RWPE2 (cell line): ENCODE measurements around the gene C21orf58.

ENCODE experiments used
- ATAC-seq: fragments of 200-7000 bp; cut with Tn5 transposase; 3 replicates; pipeline ENCODE4 v1.9.1; 2021; ENCODE audit warnings: low read depth
- DNase-seq: peaks from one replicate; pipeline ENCODE4 v3.0.0-alpha.2; 2020; ENCODE audit warnings: low spot score
- H3K27ac ChIP-seq: fragments of 450-650 bp; 2 replicates; pipeline ENCODE4 v1.5.1; 2017; ENCODE audit warnings: mild to moderate bottlenecking; ENCODE audit not compliant: poor library complexity, severe bottlenecking
- H3K27me3 ChIP-seq: fragments of 250-450 bp; sonication (Bioruptor Pico); 2 replicates; pipeline ENCODE4 v1.5.1; 2021; ENCODE audit warnings: mild to moderate bottlenecking, moderate library complexity; ENCODE audit not compliant: insufficient read depth, poor library complexity, severe bottlenecking
- H3K36me3 ChIP-seq: fragments of 250-450 bp; sonication (Bioruptor Pico); 2 replicates; pipeline ENCODE4 v1.5.1; 2020; ENCODE audit warnings: low read depth, mild to moderate bottlenecking, moderate library complexity
- H3K4me1 ChIP-seq: fragments of 250-450 bp; sonication (Bioruptor Pico); 2 replicates; pipeline ENCODE4 v1.5.1; 2021; ENCODE audit warnings: mild to moderate bottlenecking, moderate library complexity; ENCODE audit not compliant: insufficient read depth, poor library complexity, severe bottlenecking
- H3K4me3 ChIP-seq: fragments of 250-450 bp; sonication (Bioruptor Pico); 2 replicates; pipeline ENCODE4 v1.5.1; 2021; ENCODE audit warnings: mild to moderate bottlenecking, moderate library complexity; ENCODE audit not compliant: severe bottlenecking
- H3K9me3 ChIP-seq: fragments of 250-450 bp; sonication (Bioruptor Pico); 2 replicates; pipeline ENCODE4 v1.5.1; 2021; ENCODE audit warnings: mild to moderate bottlenecking, moderate library complexity; ENCODE audit not compliant: severe bottlenecking
- TF ChIP-seq, protein P1 (sequence below): fragments of 450-650 bp; IDR thresholded peaks from one replicate; pipeline ENCODE4 v1.5.1; 2017; ENCODE audit warnings: mild to moderate bottlenecking, moderate library complexity; ENCODE audit not compliant: poor library complexity, severe bottlenecking

The C21orf58 gene

DNA sequence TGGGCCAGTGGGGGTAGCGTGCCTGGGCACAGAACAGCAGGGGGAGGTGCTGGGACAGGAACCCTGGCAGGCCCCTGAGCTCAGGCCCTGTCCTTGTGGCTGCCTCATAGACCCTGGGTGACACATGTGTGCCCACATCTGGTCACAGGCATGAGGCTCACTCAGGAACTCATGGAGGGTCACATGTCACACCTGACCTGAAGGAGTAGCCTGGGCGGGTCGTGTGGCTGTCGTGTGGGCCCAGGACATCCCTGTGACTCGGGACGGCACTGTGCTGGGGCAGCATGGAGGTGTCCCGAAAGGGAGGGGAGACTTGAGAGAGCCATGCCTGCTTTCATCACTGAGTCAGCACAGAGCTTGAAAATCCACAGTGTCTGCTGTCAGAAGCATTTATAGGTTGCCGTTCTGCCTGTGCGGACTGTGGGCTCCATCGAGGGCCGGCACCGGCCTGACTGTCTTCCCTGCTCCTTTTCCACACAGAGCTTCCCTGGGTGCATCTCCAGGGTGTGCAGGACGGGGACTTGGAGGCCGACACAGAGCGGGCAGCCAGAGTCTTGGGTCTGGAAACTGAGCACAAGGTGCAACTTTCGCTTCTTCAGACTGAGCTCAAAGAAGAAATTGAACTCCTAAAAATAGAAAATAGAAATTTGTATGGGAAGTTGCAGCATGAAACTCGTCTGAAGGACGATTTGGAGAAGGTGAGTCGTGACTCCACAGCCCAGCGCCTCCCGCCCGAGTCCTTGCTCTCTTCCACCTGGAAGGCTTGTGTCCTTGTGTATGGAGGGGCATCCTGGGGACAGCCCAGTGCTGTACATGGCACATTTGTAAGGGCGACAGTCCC, 33.0 kb upstream of the C21orf58 start:
- Histone ChIP-seq H3K9me3 (no peaks in the 10 kb centered on the region), H3K27ac (no peak overlapping the region), H3K4me3 (no peak overlapping the region), H3K4me1 (no peaks in the 10 kb centered on the region), H3K27me3 (no peaks in the 10 kb centered on the region), H3K36me3 (peaks cover 57% of the 10 kb centered on the region)
- no peak for DNase-seq
- TF ChIP-seq, protein P1, sequence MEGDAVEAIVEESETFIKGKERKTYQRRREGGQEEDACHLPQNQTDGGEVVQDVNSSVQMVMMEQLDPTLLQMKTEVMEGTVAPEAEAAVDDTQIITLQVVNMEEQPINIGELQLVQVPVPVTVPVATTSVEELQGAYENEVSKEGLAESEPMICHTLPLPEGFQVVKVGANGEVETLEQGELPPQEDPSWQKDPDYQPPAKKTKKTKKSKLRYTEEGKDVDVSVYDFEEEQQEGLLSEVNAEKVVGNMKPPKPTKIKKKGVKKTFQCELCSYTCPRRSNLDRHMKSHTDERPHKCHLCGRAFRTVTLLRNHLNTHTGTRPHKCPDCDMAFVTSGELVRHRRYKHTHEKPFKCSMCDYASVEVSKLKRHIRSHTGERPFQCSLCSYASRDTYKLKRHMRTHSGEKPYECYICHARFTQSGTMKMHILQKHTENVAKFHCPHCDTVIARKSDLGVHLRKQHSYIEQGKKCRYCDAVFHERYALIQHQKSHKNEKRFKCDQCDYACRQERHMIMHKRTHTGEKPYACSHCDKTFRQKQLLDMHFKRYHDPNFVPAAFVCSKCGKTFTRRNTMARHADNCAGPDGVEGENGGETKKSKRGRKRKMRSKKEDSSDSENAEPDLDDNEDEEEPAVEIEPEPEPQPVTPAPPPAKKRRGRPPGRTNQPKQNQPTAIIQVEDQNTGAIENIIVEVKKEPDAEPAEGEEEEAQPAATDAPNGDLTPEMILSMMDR = no peak
- ATAC-seq = no peak

DNA sequence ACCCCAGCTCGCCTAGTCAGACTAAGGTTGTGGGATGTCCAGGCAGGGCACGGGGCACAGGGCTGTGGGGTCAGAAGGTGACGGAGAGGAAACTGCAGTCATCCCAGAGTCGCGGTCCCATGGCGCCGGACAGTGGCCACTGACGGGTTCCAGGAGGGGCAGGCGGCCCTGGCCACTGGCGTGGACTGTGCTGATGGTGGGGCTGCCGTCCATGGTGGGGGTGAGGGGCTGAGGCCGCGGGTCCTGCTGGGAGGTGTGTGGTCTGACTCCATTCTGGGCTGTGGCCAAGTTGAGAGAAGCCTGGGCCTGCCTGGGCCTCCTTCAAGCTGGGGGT, 32.3 kb upstream of the C21orf58 start:
- Histone ChIP-seq H3K4me1 (no peaks in the 10 kb centered on the region), H3K9me3 (no peaks in the 10 kb centered on the region), H3K27me3 (no peaks in the 10 kb centered on the region), H3K27ac (no peak overlapping the region), H3K36me3 (peaks cover 61% of the 10 kb centered on the region), H3K4me3 (no peak overlapping the region)
- DNase-seq (no peak), ATAC-seq (no peak)
- TF ChIP-seq, protein P1 = no peak

DNA sequence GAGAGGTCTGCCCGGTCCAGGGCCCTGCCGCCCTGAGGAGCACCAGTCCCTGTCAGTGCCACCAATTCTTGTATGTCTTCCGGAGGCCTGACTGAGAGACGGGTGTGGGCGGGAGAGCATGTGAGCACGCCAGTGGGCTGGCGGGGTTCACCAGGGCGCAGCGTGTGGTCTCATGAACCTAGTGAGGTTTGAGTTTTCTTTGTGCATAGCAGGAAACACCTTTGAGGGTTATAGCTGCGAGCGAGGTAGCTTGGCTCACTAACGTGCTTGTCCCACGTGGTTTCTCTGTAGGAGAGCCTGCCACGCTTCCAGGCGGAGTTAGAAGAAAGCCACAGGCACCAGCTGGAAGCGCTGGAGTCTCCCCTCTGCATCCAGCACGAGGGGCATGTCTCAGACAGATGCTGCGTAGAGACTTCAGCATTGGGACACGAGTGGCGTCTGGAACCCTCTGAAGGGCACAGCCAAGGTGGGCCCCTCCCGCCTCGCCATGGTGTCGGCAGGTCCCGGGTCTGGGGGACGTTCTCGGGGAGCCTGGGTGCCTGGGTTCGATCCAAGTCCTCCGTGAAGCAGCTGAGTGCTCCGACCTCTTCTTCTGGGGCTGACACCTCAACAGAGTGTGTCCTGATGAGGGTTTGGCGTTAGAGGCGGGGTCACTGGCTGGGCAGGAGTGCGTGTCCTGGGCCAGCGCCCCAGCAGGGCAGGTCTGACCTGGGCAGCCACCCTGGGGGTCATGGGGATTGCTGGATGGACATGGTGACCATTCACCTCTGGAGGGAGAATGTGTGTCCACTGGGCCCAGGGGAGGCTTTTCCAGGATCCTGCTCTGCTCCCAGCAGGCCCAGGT, 31.7 kb upstream of the C21orf58 start:
- no peak overlapping the region for H3K4me3 ChIP-seq
- peaks cover 61% of the 10 kb centered on the region for H3K36me3 ChIP-seq
- DNase-seq (no peak), ATAC-seq (no peak)
- TF ChIP-seq, protein P1 = no peak
- no peaks in the 10 kb centered on the region for H3K9me3 ChIP-seq
- no peak overlapping the region for H3K27ac ChIP-seq
- no peaks in the 10 kb centered on the region for H3K27me3 ChIP-seq
- H3K4me1 ChIP-seq = no peaks in the 10 kb centered on the region

DNA sequence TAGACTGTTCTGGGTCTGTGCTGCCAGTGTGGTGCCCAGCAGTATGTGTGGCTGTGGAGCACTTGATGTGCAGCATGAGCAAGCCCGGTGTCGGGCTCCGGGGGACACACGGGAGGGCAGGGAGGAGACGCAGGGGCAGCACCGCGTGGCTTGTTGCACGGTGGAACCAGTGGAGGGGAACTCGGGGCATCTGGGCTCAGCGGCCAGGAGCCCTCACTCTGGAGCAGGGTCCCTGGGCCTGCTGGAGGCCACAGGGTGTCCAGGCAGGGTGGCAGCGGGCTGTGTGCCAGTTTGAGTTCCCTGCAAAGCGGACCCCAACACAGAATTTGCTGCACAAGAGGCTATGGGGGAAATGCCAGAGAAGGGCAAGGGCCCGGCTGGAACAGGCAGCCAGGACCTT, 30.8 kb upstream of the C21orf58 start:
- peaks cover 70% of the 10 kb centered on the region for H3K36me3 ChIP-seq
- no peak for DNase-seq
- TF ChIP-seq, protein P1 = no peak
- no peaks in the 10 kb centered on the region for H3K4me1 ChIP-seq
- H3K4me3 ChIP-seq = no peak overlapping the region
- H3K27ac ChIP-seq = no peak overlapping the region
- no peaks in the 10 kb centered on the region for H3K9me3 ChIP-seq
- no peak for ATAC-seq
- no peaks in the 10 kb centered on the region for H3K27me3 ChIP-seq

DNA sequence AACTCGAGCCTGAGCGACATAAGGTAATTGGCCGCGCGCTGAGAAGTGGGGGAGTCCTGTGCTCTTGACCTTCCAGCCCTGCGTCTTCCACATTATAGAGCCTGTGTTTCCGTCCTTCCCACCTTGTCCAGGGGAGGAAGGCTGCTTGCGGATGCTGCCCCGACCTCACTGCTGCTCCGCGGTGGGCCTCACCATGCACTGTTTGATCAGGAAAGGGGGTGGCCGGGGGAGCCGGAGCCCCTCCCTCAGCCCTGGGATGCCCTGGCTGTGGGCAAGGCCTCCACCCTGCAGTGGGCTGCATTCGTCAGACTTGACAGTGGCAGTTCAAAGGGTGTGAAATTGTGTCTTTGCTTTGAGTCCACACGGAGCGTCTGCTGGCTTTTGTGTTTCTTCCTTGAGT, 30.4 kb upstream of the C21orf58 start:
- no peak for ATAC-seq
- TF ChIP-seq, protein P1 = no peak
- Histone ChIP-seq H3K36me3 (peaks cover 75% of the 10 kb centered on the region), H3K9me3 (no peaks in the 10 kb centered on the region), H3K4me1 (no peaks in the 10 kb centered on the region), H3K27ac (no peak overlapping the region), H3K4me3 (no peak overlapping the region), H3K27me3 (no peaks in the 10 kb centered on the region)
- DNase-seq = no peak
